Stimulated activated CD4-positive, alpha-beta T cell treated with anti-CD3 and anti-CD28 coated beads, Interleukin-15, amount 100 ng/mL, for 24 hours (primary cell): Measurements from ENCODE around the gene PRSS36.
"Not testable (repeated sequence)": the region's sequence is repeated elsewhere in the genome, so short reads cannot be mapped to it uniquely, and the experiment has no call there.

Experiments
- DNase-seq: peaks from one replicate; pipeline ENCODE4 v3.0.0-alpha.2; 2020

Gene PRSS36

GRCh38 chr16:31118223-31119155 is 31.4 kb downstream of the PRSS36 start:
- DNase-seq, result no peak

GRCh38 chr16:31117384-31118222 is 32.3 kb downstream of the PRSS36 start, which contains the start of gene KAT8:
Gene KAT8, plus strand, starts transcription at chr16:31117664. Its CDS starts 18 bp downstream, at chr16:31117682.
- DNase-seq, result peak; percentile 99

GRCh38 chr16:31114468-31114867 is 35.4 kb downstream of the PRSS36 start:
- no peak for DNase-seq

GRCh38 chr16:31113121-31114120 is 36.4 kb downstream of the PRSS36 start:
- no peak for DNase-seq

GRCh38 chr16:31112711-31113110 is 37.2 kb downstream of the PRSS36 start:
- DNase-seq, result no peak

GRCh38 chr16:31111881-31112466 is 37.9 kb downstream of the PRSS36 start:
- no peak for DNase-seq

- DNase-seq, result no peak
Measured at GRCh38 chr16:31110106-31111034, 39.5 kb downstream of the PRSS36 start.

- no peak for DNase-seq
Measured at GRCh38 chr16:31109622-31110021, 40.2 kb downstream of the PRSS36 start.

- DNase-seq, result no peak
Measured at GRCh38 chr16:31108794-31109558, 40.9 kb downstream of the PRSS36 start.

- DNase-seq, result peak; percentile 88
Measured at GRCh38 chr16:31108035-31108793, 41.7 kb downstream of the PRSS36 start, which contains the start of gene BCKDK. Gene BCKDK, plus strand, starts transcription at chr16:31108386. Its CDS starts 838 bp downstream, at chr16:31109224.

GRCh38 chr16:31107465-31107867 is 42.4 kb downstream of the PRSS36 start:
- peak; percentile 68 for DNase-seq

GRCh38 chr16:31106509-31107464 is 43.1 kb downstream of the PRSS36 start:
- no peak for DNase-seq

- peak; percentile 89 for DNase-seq
Measured at GRCh38 chr16:31105677-31106213, 44.1 kb downstream of the PRSS36 start.

- DNase-seq, result not testable (repeated sequence)
Measured at GRCh38 chr16:31100876-31101641, 48.8 kb downstream of the PRSS36 start.

- no peak for DNase-seq
Measured at GRCh38 chr16:31099860-31100638, 49.8 kb downstream of the PRSS36 start.
